ENCODE data around the gene PIP5K1A.

Gene PIP5K1A

GRCh38 chr1:151198254-151199127 lies at the start of gene PIP5K1A:
Gene PIP5K1A, plus strand, starts transcription at chr1:151198552. Its CDS starts 445 bp downstream, at chr1:151198997.
- Mint-ChIP-seq H3K27ac (peak within 1 kb of the TSS; percentile 100), H3K4me3 (peak within 1 kb of the TSS; percentile 99)
- no peak for TF ChIP-seq CTCF (IDR thresholded peaks at IDR 0.05)

GRCh38 chr1:151156515-151156819 lies 41.9 kb upstream of the PIP5K1A start, which contains the start of gene TNFAIP8L2:
Gene TNFAIP8L2, plus strand, starts transcription at chr1:151156649. Its CDS starts 2,049 bp downstream, at chr1:151158698.
- DNase-seq: no peak
- Mint-ChIP-seq H3K36me3 (ENCODE audit: low read depth) (peaks cover 25% of the 10 kb centered on the region), H3K27ac (peak within 1 kb of the TSS; percentile 8), H3K27me3 (ENCODE audit: low read depth, poor library complexity) (no peaks in the 10 kb centered on the region), H3K9me3 (no peaks in the 10 kb centered on the region), H3K4me1 (peaks cover 11% of the 10 kb centered on the region), H3K4me3 (no peak within 1 kb of the TSS)
- TF ChIP-seq CTCF (IDR thresholded peaks at IDR 0.05): no peak

More at GRCh38 chr1:151198254-151199127, at the start of gene PIP5K1A:
- Mint-ChIP-seq H3K9me3 (no peaks in the 10 kb centered on the region), H3K36me3 (ENCODE audit: low read depth) (peaks cover 5% of the 10 kb centered on the region), H3K27me3 (ENCODE audit: low read depth, poor library complexity) (peaks cover 13% of the 10 kb centered on the region), H3K4me1 (peaks cover 43% of the 10 kb centered on the region)
- peak; percentile 99 for DNase-seq

- H3K36me3 Mint-ChIP-seq (ENCODE audit: low read depth): peaks cover 31% of the 10 kb centered on the region
Measured at GRCh38 chr1:151157067-151157531, 41.3 kb upstream of the PIP5K1A start.

GRCh38 chr1:151158326-151158725 lies 40.0 kb upstream of the PIP5K1A start:
- Mint-ChIP-seq H3K4me1 (peaks cover 11% of the 10 kb centered on the region), H3K27ac (peak overlapping the region; percentile 64), H3K9me3 (no peaks in the 10 kb centered on the region), H3K36me3 (ENCODE audit: low read depth) (peaks cover 31% of the 10 kb centered on the region), H3K4me3 (no peak overlapping the region), H3K27me3 (ENCODE audit: low read depth, poor library complexity) (no peaks in the 10 kb centered on the region)
- DNase-seq: no peak
- no peak for TF ChIP-seq CTCF (IDR thresholded peaks at IDR 0.05)

More at GRCh38 chr1:151157067-151157531, 41.3 kb upstream of the PIP5K1A start:
- H3K4me3 Mint-ChIP-seq: no peak overlapping the region
- no peak for TF ChIP-seq CTCF (IDR thresholded peaks at IDR 0.05)
- H3K4me1 Mint-ChIP-seq: peaks cover 11% of the 10 kb centered on the region
- H3K27me3 Mint-ChIP-seq (ENCODE audit: low read depth, poor library complexity): no peaks in the 10 kb centered on the region
- DNase-seq: no peak
- no peak overlapping the region for H3K27ac Mint-ChIP-seq
- no peaks in the 10 kb centered on the region for H3K9me3 Mint-ChIP-seq

GRCh38 chr1:151158751-151159251 lies 39.6 kb upstream of the PIP5K1A start:
- DNase-seq: no peak
- H3K9me3 Mint-ChIP-seq: no peaks in the 10 kb centered on the region
- TF ChIP-seq CTCF (IDR thresholded peaks at IDR 0.05): no peak
- no peaks in the 10 kb centered on the region for H3K27me3 Mint-ChIP-seq (ENCODE audit: low read depth, poor library complexity)
- peaks cover 31% of the 10 kb centered on the region for H3K36me3 Mint-ChIP-seq (ENCODE audit: low read depth)
- no peak overlapping the region for H3K4me3 Mint-ChIP-seq
- peaks cover 14% of the 10 kb centered on the region for H3K4me1 Mint-ChIP-seq
- H3K27ac Mint-ChIP-seq: no peak overlapping the region

Measured in nephron progenitor cell (in vitro differentiated cells).